ENCODE measurements around the gene NT5DC4.

NT5DC4 gene

DNA sequence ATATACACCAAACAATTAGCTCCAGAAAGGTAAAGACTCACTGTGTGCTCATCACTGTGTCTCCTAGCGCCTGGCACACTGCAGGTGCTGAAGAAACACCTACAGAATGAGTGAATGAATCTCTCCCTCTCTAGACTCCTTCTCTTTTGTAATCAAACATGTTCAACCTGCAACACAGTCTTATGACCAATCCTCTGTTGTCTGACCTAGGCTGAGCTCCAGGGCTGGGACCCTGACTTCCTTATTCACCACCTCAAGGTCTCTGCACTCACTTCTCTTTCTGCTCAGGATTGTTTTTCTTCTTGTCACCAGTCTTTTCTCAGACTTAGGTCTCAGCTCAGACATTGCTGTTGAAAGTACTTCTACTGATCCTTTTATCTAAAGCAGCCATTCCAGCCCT, 33.7 kb downstream of the NT5DC4 start:
- no peak for DNase-seq (ENCODE audit: low read depth in 2 of 2)

DNA sequence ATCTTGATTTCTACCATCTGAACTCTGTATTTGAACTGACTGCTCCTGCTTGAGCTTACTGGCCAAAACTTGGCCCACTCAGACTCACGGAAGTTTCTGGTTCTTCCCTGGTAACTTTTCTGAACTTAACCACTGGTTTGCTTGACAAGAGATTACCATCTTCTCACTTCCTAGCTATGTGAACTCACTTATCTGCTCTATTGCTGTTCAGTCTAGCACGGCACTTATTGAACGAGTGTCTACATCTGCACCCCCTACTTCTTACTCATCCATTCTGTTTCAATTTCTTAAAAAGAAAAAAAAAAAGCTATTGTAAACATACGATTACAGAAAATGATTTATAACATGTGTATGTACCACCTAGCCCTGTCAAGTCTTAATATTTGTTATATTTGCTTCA, 34.6 kb downstream of the NT5DC4 start:
- no peak for DNase-seq (ENCODE audit: low read depth in 2 of 2)

DNA sequence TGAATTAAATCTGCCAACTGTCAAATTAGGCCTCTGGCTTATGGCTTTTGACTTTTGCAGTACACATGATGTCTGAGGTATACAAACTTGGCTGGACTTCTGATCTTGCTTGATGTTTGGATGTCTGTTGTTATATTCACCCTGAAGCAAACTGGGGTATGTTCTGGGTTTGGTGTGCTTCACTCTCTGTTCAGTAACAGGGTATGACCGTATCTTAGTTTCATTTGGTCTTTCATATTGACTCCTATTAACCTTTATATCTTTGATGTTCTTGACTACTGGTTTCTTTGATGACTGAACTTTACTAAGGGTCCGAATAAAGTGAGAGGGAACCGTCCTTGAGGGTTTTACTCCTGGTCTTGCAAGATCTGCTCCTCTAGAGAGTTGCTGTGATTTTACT, 35.4 kb downstream of the NT5DC4 start:
- no peak for DNase-seq (ENCODE audit: low read depth in 2 of 2)

DNA sequence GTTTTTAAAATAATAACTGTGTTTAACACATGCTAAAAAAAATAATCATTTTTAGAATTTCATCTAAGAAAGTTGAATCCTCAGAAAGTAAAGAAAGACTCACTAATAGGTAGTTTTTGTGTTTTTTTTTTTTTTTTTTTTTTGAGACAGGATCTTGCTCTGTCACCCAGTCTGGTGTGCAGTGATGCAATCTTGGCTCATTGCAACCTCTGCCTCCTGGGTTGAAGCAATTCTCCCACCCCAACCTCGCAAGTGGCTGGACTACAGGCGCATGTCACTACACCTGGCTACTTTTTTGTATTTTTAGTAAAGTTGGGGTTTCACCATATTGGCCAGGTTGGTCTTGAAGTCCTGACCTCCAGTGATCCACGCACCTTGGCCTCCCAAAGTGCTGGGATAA, 36.4 kb downstream of the NT5DC4 start:
- DNase-seq (ENCODE audit: low read depth in 2 of 2) = no peak

DNA sequence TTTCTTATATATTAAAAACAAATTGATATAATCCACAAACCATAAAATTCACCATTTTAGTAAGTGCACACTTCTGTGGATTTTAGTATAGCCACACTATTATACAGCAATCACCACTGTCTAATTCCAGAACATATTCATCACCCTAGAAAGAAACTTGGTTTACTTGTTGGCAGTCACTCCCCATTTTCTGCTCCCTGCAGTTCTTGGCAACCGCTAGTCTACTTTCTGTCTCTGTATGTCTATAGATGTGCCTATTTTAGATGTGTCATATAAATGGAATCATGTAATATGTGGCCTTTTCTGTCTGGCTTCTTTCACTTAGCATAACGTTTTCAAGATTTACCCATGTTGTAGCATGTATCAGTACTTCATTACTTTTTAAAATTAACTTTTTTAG, 37.9 kb downstream of the NT5DC4 start:
- DNase-seq (ENCODE audit: low read depth in 2 of 2) = no peak

DNA sequence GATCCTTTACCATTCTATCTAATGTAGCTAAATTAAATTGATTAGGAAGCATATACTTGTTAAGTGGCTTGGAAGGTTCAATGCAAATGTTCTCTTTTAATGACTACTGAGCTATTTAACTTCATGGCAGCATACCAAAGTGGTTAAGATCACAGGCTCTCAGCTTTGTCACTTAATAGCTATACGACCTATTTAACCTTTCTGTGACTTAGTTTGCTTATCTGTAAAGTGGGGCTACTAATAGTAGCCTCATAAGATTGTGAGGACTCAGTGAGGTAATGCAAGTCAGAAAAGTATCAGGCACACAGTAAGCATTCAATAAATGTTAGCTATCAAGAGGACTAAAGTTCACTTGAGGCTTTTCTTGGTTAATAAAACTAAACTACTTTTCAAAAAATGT, 39.3 kb downstream of the NT5DC4 start:
- DNase-seq (ENCODE audit: low read depth in 2 of 2) = no peak

DNA sequence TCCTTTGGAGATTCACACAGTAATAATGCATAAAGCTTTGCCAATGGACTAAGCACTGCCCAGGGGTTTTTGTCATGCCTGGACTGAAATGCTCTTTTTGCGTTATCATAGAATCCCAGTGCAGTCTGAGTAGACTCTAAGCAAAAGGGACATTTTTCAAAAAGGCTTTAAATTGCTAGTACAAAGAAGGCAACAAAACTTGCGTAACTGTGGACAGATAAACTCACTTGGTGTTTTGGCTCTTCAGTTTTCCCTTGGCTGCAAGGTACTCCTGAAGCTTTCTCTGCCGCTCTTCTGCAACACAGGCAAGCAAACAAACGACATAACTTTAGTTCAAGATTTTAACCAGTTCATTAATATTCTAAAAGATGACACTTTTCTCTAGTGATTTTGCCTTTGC, 41.5 kb downstream of the NT5DC4 start:
- DNase-seq (ENCODE audit: low read depth in 2 of 2) = no peak

DNA sequence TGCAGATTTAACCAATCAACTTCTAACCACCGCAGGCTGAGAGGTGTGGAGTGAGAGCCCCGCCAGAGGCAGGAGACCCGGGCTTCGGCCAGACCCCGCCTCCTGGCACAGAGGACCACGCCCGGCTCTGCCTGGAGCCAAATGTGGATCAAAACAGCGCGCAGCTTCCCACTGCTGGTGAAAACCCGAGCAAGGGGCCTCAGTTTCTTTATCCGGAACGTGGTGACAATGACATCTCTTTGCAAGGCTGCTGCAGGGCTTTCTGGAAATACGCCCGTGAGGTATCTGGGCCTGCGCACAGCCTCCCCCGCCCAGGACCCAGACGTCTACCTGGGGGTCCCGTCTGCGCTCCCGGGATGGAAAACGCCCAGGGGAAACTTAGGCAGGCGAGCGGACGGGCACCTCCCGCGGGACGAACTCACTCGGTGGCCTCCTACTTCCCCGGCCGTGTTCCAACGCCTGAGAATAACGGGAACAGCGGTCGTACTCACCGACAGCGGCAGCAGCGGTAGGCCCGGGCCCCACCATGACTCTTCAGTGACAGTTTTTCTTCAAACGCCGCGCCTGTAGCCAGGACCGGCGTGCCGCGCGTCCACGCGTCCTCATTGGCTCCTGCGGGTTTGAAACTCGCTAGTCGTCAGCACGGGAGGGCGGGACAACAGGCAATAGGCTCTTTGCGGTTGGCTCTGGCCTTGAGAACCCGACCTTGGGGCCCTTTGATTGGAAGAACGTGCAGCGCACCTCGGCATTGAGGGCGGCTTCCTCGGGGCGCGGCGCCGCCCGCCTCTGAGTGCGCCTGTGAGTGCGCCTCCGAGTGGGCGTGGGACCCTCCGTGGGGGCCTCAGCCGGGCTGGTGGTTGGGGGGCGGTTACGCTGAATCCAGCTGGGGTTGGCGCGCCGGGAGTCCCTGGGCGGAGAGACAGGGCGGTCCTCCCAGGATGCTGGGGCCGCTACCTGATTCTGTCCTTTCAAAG, 43.5 kb downstream of the NT5DC4 start, which contains the start of gene CKAP2L:
Gene CKAP2L, minus strand, starts transcription at position 539 of the 974 bp plus-strand sequence. Its CDS starts 11 bp downstream, at position 528.
- DNase-seq (ENCODE audit: low read depth in 2 of 2) = peak; percentile 91 to 96

DNA sequence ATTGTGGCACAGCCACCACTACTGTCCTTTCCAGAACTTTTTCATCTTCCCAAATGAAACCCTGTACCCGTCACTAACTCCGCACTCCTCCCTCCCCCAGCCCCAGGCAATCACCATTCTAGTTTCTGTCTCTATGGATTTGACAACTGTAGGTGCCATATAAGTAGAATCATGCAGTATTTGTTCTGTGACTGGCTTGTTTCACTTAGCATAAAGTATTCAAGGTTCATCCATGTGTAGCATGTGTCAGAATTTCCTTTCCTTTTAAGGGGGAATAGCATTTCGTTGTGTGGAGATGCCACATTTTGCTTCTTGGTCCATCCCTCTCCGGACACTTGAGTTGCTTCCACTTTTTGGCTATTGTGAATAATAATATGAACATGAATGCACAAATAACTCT, 44.4 kb downstream of the NT5DC4 start:
- DNase-seq (ENCODE audit: low read depth in 2 of 2) = no peak

DNA sequence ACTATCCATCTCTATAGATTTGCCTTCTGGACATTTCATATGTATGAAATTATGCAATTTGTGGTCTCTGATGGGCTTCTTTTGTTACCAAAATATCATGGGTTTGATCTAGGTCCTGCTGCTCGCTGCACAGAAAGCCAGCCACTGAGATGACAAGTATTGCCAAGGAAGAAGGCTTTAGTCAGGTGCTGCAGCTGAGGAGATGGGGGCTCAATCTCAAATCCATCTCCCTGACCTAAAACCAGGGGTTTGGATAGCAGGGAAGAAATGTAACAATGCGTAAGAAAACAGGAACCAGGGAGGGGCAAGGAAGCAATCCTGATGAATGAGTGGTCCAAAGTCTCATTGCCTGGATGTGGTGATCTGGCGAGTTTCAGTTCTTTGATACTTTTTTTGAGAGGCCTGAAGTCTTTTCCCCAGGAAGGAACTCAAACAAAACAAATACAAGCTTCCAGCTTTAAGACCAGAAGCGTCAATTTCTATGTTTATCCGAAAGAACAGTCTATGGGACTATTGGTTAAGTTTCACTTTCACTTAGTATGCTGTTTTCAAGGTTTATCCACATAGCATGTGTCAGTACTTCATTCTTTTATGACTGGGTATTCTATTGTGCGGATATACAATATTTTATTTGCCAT, 47.0 kb downstream of the NT5DC4 start:
- DNase-seq (ENCODE audit: low read depth in 2 of 2) = no peak

DNA sequence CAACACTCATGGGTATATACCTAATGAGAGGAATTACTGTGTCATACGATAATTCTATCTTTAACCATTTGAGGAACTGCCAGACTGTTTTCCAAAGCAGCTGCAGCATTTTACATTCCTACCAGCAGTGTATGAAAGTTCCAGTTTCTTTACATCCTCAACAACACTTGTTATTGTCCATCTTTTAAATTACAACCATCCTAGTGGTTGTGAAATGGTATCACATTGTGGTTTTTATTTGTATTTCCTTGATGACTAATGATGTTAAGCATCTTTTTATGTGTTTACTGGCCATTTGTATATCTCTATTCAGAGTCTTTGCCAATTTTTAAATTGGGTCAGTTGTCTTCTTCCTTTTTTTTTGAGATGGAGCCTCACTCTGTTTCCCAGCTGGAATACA, 47.6 kb downstream of the NT5DC4 start:
- DNase-seq (ENCODE audit: low read depth in 2 of 2) = no peak

DNA sequence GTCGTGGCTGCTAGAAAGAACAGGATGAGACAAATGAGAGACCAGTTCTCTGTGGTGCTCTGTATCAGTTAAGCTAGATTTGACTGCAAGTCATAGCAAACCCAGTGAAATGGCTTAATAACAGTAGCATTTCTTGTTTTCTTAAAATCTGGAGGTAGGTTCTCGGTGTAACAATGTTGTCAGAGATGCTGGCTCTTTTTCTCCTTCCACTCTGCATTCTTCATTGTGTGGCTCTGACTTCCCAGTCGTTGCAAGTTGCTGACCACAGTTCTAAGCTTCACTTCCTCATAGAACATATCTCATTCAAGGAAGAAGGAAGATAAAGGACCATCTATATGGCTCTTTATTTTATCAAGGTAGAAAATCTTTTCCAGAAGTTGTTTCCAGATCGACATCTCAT, 51.5 kb downstream of the NT5DC4 start:
- DNase-seq (ENCODE audit: low read depth in 2 of 2) = no peak

DNA sequence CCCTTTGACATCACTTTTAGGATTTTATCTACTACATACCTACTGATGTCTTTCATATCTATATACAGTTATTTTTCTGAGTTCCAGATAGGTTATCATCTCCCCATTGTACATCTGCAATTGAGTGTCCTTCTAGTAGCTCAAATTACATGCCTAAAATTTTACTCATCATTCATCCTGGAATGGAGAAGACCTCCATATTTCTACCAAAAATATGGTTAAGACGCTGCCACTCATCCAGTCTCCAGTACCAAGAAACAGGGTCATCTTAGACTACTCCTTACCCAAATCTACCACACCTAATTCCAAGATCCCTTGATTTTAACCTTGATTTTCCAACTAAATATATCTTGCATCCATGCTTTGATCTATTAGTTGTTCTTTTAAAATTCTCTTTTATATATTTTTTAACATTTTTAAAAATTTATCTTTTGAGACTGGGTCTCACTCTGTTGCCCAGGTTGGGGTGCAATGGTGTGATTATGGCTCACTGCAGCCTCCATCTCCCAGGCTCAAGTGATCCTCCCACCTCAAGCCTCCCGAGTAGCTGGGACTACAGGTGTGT, 52.2 kb downstream of the NT5DC4 start:
- no peak for DNase-seq (ENCODE audit: low read depth in 2 of 2)

DNA sequence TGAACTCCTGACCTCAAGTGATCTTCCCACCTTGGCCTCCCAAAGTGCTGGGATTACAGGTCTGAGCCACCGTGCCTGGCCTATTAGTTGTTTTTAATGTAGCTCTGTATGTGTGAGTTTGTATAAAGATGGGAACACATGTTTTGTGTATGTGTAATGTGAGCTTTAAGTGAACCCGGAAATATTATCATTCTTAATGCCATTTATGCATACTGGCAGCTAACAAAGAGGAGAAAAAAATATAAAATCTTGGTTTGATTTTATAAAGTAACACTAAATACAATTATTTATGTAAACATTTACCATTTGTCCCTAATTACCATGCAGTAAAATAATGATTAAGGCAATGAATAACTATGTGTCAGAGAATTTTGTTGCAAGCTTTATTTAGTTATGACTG, 52.7 kb downstream of the NT5DC4 start:
- DNase-seq (ENCODE audit: low read depth in 2 of 2) = no peak

DNA sequence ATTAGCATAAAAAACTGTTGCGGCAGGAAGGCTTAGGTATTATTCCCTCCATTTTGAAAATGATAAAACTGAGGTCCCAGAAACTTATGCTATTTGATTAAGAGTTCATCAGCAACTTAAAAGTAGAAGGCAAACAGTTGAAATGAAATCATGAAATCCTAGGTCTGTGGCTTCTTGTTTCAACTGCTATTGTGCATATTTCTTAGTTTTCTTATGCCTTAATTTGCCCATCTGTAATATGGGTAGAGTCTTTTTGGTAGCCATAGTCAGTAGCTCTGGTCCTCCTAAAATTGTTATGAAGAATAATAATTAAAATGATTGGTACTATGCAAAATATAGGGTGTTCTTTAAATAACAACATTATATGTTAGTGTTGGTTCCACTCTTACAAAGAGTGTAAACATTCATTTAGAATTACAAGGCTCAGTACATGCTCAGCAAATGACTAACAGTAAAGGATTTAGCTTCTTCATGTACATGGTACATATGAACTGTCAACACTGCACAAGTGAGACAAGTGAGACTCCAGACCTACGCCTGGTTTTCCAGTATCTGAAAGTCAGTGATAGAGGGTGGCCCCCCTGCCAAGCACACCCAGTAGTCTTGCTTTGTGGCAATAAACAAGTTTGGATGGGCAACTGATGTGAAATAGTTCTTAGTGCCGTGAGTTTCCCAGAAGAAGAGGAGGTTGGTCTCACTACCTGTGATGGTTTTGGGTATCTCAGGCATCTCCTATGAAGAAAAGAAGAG, 53.9 kb downstream of the NT5DC4 start:
- no peak for DNase-seq (ENCODE audit: low read depth in 2 of 2)

DNA sequence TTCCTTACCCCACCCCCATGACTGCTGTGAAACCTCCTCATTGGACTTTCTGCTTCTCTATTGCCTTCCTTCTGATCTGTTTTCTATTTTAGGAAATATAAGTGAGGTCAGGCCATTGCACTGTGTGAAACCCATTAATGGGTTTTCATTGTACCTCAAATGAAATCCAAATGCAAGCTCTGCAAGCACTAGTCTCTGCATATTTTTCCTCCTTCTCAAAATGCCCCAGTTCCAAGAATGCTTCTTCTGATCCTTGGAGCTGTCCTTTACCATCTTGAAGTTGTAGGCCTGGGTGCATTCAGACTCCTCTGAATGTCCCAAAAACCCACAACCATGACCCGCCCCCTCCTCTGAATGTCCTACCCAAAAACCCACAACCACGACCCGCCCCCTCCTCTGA, 55.3 kb downstream of the NT5DC4 start:
- DNase-seq (ENCODE audit: low read depth in 2 of 2) = no peak

DNA sequence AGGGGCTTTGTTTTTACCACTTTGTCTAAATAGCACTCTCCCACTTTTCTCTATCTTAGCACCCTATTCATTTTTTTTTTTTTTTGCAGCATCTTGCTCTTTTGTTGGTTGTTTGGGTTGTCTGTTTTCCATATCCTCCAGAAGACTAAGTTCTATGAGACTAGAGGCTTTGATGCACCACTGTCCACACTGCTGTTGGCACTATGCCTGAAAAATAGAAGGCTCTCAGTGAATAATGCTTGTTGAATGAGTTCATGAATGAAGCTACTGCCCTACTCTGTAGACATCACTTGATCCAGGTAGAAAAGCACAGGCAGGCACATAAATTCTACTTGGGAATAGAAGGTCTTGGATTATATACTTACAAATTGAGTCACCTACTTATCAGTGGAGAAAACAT, 56.2 kb downstream of the NT5DC4 start:
- DNase-seq (ENCODE audit: low read depth in 2 of 2) = no peak

DNA sequence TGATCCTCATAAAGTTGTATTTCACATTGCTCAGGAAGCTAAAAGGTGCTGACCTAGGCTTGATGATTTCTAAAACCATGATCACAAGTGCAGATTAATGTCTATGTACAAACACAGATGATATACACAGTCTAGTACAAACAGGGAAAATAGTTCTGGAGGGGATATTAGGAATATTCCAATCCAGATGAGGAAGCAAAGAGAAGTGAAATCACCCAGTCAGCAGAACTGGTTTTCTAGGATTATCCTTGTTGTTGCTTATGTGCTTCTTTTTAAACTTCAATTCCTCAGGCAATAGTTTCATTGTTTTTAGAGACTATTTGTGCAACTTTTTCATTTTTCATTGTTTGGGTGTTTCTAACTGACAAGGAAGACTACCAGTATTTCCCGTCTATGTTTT, 58.8 kb downstream of the NT5DC4 start:
- no peak for DNase-seq (ENCODE audit: low read depth in 2 of 2)

DNA sequence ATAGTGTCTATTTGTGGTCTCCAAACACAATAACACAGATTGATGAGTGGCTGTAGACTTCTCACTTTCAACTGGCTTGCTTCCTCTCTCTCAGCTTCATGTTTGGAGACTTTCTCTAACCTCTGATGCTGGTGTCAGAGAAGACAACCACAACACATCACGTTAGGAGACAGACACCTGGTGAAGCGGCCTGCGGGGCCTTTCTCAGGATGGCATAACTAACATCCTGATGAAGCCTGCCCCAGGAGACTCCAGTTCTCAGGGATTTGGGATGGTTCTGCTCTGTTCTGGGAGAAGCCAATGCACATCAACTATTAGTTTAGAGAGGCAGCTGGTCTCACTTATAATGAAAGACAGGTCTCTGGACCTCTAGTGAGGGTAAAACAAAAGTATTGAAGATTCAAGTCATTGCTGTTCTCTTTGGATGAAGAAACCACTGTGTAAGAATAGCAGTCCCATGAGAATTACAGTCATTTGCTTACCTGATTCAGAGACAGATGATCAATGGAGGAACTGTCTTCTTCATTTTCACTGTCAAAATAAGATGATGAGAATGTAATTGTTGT, 61.5 kb downstream of the NT5DC4 start:
- no peak for DNase-seq (ENCODE audit: low read depth in 2 of 2)

DNA sequence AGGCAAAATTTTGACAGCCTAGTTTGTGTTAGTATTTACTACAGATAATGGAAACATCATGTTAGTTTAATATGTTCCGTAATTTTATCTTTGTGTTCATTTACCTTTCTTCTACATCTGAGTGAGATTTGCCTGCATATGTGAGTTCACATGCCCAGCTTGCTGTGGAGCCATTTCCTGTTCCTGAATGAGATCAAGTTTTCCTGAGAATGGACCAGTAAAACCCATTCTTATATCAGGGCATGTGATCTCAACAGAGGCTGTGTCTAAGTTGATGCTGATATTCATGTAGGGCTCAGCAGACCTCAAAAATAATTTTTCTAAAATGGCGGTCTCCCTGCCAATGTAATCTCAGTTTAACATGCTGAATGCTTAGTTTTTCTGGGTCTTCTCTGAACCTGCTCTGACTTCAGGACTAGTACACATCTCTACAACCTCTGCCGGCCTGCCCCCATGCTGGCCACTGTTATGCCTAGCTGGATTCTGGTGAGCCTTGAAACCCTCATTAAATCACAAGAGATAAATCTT, 62.4 kb downstream of the NT5DC4 start:
- DNase-seq (ENCODE audit: low read depth in 2 of 2) = no peak

All from stimulated activated CD4-positive, alpha-beta T cell treated with anti-CD3 and anti-CD28 coated beads, Interleukin-12 subunit alpha, Interleukin-12 subunit beta, amount 100 ng/mL, for 24 hours (primary cell).